ENCODE results near the gene NEK6.
A peak's percentile ranks its signal among the peaks of the same experiment; 100 is the strongest.

The NEK6 gene

GRCh38 chr9:124257844-124258606, at the start of gene NEK6:
NEK6 (plus strand) TSS chr9:124257949; CDS start chr9:124301965, 44,016 bp downstream.
- TF ChIP-seq CTCF (conservative IDR thresholded peaks at IDR 0.05; ENCODE audit: control insufficient read depth, insufficient read depth, low read depth, low read length): no peak
- DNase-seq (ENCODE audit: low read depth): peak; percentile 76
- peak within 1 kb of the TSS; percentile 83 for H3K4me3 ChIP-seq (ENCODE audit: control insufficient read depth, low read depth, low read length)

- no peak for TF ChIP-seq CTCF (conservative IDR thresholded peaks at IDR 0.05; ENCODE audit: control insufficient read depth, insufficient read depth, low read depth, low read length)
- H3K4me3 ChIP-seq (ENCODE audit: control insufficient read depth, low read depth, low read length): no peak overlapping the region
- DNase-seq (ENCODE audit: low read depth): no peak
Measured at GRCh38 chr9:124208571-124208970, 49.2 kb upstream of the NEK6 start.

GRCh38 chr9:124209279-124209678, 48.5 kb upstream of the NEK6 start:
- H3K4me3 ChIP-seq (ENCODE audit: control insufficient read depth, low read depth, low read length): no peak overlapping the region
- no peak for TF ChIP-seq CTCF (conservative IDR thresholded peaks at IDR 0.05; ENCODE audit: control insufficient read depth, insufficient read depth, low read depth, low read length)
- DNase-seq (ENCODE audit: low read depth): no peak

- no peak for TF ChIP-seq CTCF (conservative IDR thresholded peaks at IDR 0.05; ENCODE audit: control insufficient read depth, insufficient read depth, low read depth, low read length)
- H3K4me3 ChIP-seq (ENCODE audit: control insufficient read depth, low read depth, low read length): no peak overlapping the region
- no peak for DNase-seq (ENCODE audit: low read depth)
Measured at GRCh38 chr9:124209774-124210173, 48.0 kb upstream of the NEK6 start.

- no peak for TF ChIP-seq CTCF (conservative IDR thresholded peaks at IDR 0.05; ENCODE audit: control insufficient read depth, insufficient read depth, low read depth, low read length)
- H3K4me3 ChIP-seq (ENCODE audit: control insufficient read depth, low read depth, low read length): no peak overlapping the region
- DNase-seq (ENCODE audit: low read depth): peak; percentile 55
Measured at GRCh38 chr9:124210697-124211096, 47.1 kb upstream of the NEK6 start.

- no peak for TF ChIP-seq CTCF (conservative IDR thresholded peaks at IDR 0.05; ENCODE audit: control insufficient read depth, insufficient read depth, low read depth, low read length)
- no peak overlapping the region for H3K4me3 ChIP-seq (ENCODE audit: control insufficient read depth, low read depth, low read length)
Measured at GRCh38 chr9:124212381-124213050, 45.2 kb upstream of the NEK6 start.

More at GRCh38 chr9:124212381-124213050, 45.2 kb upstream of the NEK6 start:
- peak; percentile 81 for DNase-seq (ENCODE audit: low read depth)
